OCI-LY1 (cell line): ENCODE measurements around the gene UCKL1.
"Not testable (repeated sequence)": the region's sequence is repeated elsewhere in the genome, so short reads cannot be mapped to it uniquely, and the experiment has no call there.

ENCODE experiments used
- H2AFZ ChIP-seq: fragments of 200-600 bp; sonication (generic), shearing (Covaris generic); 2 replicates; pipeline ENCODE4 v1.6.0; 2014; ENCODE audit warnings: antibody characterized with exemption, mild to moderate bottlenecking, low read length
- H3F3A ChIP-seq: fragments of 200-600 bp; sonication (generic), shearing (Covaris generic); 2 replicates; pipeline ENCODE4 v1.6.0; 2014; ENCODE audit warnings: mild to moderate bottlenecking, antibody characterized with exemption, low read length, moderate library complexity; ENCODE audit not compliant: insufficient read depth
- H3K27ac ChIP-seq: fragments of 200-600 bp; sonication (generic); 2 replicates; pipeline ENCODE4 v1.5.1; 2014; ENCODE audit warnings: low read length, mixed run types, mild to moderate bottlenecking, low read depth; ENCODE audit not compliant: poor library complexity, severe bottlenecking
- H3K27me3 ChIP-seq: fragments of 200-600 bp; sonication (generic); 2 replicates; pipeline ENCODE4 v1.6.0; 2014; ENCODE audit warnings: antibody characterized with exemption, mild to moderate bottlenecking, low read length, moderate library complexity; ENCODE audit not compliant: insufficient read depth
- H3K36me3 ChIP-seq: fragments of 200-600 bp; sonication (generic); 2 replicates; pipeline ENCODE4 v1.6.1; 2014; ENCODE audit warnings: mild to moderate bottlenecking, antibody characterized with exemption, low read length, moderate library complexity, mixed read lengths; ENCODE audit not compliant: insufficient read depth
- H3K4me1 ChIP-seq: fragments of 200-600 bp; sonication (generic); 2 replicates; pipeline ENCODE4 v1.5.1; 2014; ENCODE audit warnings: mild to moderate bottlenecking, low read length, moderate library complexity; ENCODE audit not compliant: insufficient read depth, severe bottlenecking
- H3K4me2 ChIP-seq: fragments of 200-600 bp; sonication (generic), shearing (Covaris generic); 2 replicates; pipeline ENCODE4 v1.6.1; 2014; ENCODE audit warnings: low read length
- H3K4me3 ChIP-seq: fragments of 200-600 bp; sonication (generic); 2 replicates; pipeline ENCODE4 v1.5.1; 2014; ENCODE audit warnings: low read length, low read depth, mild to moderate bottlenecking, mixed read lengths; ENCODE audit not compliant: poor library complexity, severe bottlenecking
- H3K79me2 ChIP-seq: fragments of 200-600 bp; shearing (Covaris generic); 2 replicates; pipeline ENCODE4 v1.6.1; 2016; ENCODE audit warnings: mixed run types, low read length, mixed read lengths; ENCODE audit not compliant: insufficient read depth
- H3K9ac ChIP-seq: fragments of 200-600 bp; sonication (generic), shearing (Covaris generic); 2 replicates; pipeline ENCODE4 v1.6.1; 2014; ENCODE audit warnings: mild to moderate bottlenecking, low read length, mixed read lengths
- H3K9me2 ChIP-seq: fragments of 200-600 bp; sonication (generic), shearing (Covaris generic); 2 replicates; pipeline ENCODE4 v1.6.1; 2014; ENCODE audit warnings: low read depth, mild to moderate bottlenecking, low read length, mixed read lengths
- H3K9me3 ChIP-seq: fragments of 200-600 bp; shearing (Covaris generic); 2 replicates; pipeline ENCODE4 v1.6.1; 2014; ENCODE audit warnings: low read length, mixed read lengths
- H4K20me1 ChIP-seq: fragments of 200-600 bp; sonication (generic), shearing (Covaris generic); 2 replicates; pipeline ENCODE4 v1.6.0; 2016; ENCODE audit warnings: mild to moderate bottlenecking, low read length; ENCODE audit not compliant: insufficient read depth
- CTCF ChIP-seq: fragments of 200-600 bp; sonication (generic), shearing (Covaris generic); IDR thresholded peaks from 2 replicates; pipeline ENCODE4 v1.5.1; 2017; ENCODE audit warnings: mild to moderate bottlenecking, antibody characterized with exemption, low read length, moderate library complexity, mixed read lengths
- EZH2 ChIP-seq: fragments of 200-600 bp; sonication (generic), shearing (Covaris generic); IDR thresholded peaks from 2 replicates; pipeline ENCODE4 v1.8.0; 2017; ENCODE audit warnings: borderline replicate concordance, mixed run types, mild to moderate bottlenecking, antibody characterized with exemption, low read length, moderate library complexity, mixed read lengths

Gene UCKL1

GRCh38 chr20:63919130-63919529 is 37.1 kb downstream of the UCKL1 start:
- no peaks in the 10 kb centered on the region for H3K27me3 ChIP-seq
- no peaks in the 10 kb centered on the region for H3K9me3 ChIP-seq
- TF ChIP-seq EZH2: no peak
- TF ChIP-seq CTCF: no peak
- H3K9ac ChIP-seq: no peak overlapping the region
- H3K27ac ChIP-seq: peak overlapping the region; percentile 78
- no peaks in the 10 kb centered on the region for H3K9me2 ChIP-seq
- no peak overlapping the region for H2AFZ ChIP-seq
- H3K4me2 ChIP-seq: no peak overlapping the region
- H3K36me3 ChIP-seq: peaks cover 16% of the 10 kb centered on the region; the same call in 1 of the 2 replicates
- H3K79me2 ChIP-seq: peaks cover 15% of the 10 kb centered on the region
- peaks cover 24% of the 10 kb centered on the region for H3K4me1 ChIP-seq
- H3F3A ChIP-seq: no peaks in the 10 kb centered on the region
- H3K4me3 ChIP-seq: no peak overlapping the region
- H4K20me1 ChIP-seq: no peaks in the 10 kb centered on the region

DNA sequence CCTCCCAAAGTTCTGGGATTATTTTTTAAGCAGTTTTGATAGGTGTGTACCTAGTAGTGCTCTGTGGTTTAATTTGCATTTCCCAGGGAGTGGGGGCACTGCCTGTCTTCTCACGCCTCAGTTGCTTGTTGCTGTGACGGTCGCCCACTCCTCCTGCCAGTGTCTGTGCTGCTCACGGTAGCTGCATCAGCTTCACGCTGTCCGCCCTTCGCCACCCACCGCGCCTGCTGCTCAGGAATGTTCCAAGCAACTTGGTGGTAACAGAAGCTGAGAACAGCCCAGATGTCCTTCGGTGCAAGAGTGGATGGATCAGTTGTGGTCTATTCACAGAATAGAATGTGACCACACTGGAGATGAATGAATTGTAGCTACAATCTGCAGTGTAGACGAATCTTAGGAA is 38.4 kb downstream of the UCKL1 start:
- peak overlapping the region; percentile 78 for H3K27ac ChIP-seq
- no peaks in the 10 kb centered on the region for H3F3A ChIP-seq
- H3K9ac ChIP-seq: peak overlapping the region; percentile 0; the same call in 1 of the 2 replicates
- peaks cover 16% of the 10 kb centered on the region for H3K79me2 ChIP-seq
- H3K4me2 ChIP-seq: peak overlapping the region; percentile 40
- no peak for TF ChIP-seq EZH2
- peaks cover 30% of the 10 kb centered on the region for H3K4me1 ChIP-seq
- no peak overlapping the region for H2AFZ ChIP-seq
- H4K20me1 ChIP-seq: no peaks in the 10 kb centered on the region
- H3K4me3 ChIP-seq: no peak overlapping the region
- no peaks in the 10 kb centered on the region for H3K27me3 ChIP-seq
- H3K9me2 ChIP-seq: no peaks in the 10 kb centered on the region
- H3K36me3 ChIP-seq: peaks cover 16% of the 10 kb centered on the region; the same call in 1 of the 2 replicates
- H3K9me3 ChIP-seq: no peaks in the 10 kb centered on the region

- not testable (repeated sequence) for H3F3A ChIP-seq, H3K9ac ChIP-seq, H3K4me2 ChIP-seq, H3K4me3 ChIP-seq, H3K27me3 ChIP-seq, H2AFZ ChIP-seq, H3K9me2 ChIP-seq, H3K9me3 ChIP-seq, H4K20me1 ChIP-seq
- peak overlapping the region; percentile 78 for H3K27ac ChIP-seq
- H3K79me2 ChIP-seq: peaks cover 26% of the 10 kb centered on the region
- H3K4me1 ChIP-seq: peaks cover 43% of the 10 kb centered on the region
- H3K36me3 ChIP-seq: peaks cover 16% of the 10 kb centered on the region; the same call in 1 of the 2 replicates
Observed at GRCh38 chr20:63916371-63916939, 39.8 kb downstream of the UCKL1 start.

DNA sequence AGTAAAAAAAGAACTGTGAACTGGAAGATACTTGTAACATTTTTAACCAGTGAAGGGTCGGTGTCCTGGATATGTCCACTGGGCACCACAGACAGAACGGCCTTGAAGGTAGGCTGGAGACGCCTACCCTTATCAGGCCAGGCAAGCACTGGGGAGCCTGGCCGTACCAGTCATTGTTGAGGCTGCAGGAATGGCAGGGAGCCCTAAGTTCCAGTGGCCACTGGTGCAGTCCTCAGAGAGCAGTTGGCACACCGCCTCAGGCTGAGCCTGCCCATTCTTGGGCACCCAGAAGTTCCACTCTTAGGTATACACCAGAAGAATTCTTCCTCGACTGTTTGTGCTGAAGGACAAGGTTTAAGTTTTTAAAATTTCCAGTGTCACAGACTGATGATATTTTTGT is 40.7 kb downstream of the UCKL1 start:
- Histone ChIP-seq H3K27ac (peak overlapping the region; percentile 44), H3K36me3 (peaks cover 16% of the 10 kb centered on the region; the same call in 1 of the 2 replicates), H2AFZ (no peak overlapping the region), H3F3A (no peaks in the 10 kb centered on the region), H3K4me1 (peaks cover 53% of the 10 kb centered on the region), H3K4me3 (no peak overlapping the region), H4K20me1 (no peaks in the 10 kb centered on the region), H3K4me2 (no peak overlapping the region), H3K9ac (no peak overlapping the region), H3K79me2 (peaks cover 35% of the 10 kb centered on the region), H3K9me2 (no peaks in the 10 kb centered on the region), H3K27me3 (no peaks in the 10 kb centered on the region), H3K9me3 (no peaks in the 10 kb centered on the region)
- TF ChIP-seq CTCF (no peak), EZH2 (no peak)
